MV-4-11 (cell line): ENCODE measurements around the gene REXO2.

Experiments used
- DNase-seq: peaks from one replicate; lab custom pipeline; 2025; lab: John Stamatoyannopoulos, UW

The REXO2 gene

DNA sequence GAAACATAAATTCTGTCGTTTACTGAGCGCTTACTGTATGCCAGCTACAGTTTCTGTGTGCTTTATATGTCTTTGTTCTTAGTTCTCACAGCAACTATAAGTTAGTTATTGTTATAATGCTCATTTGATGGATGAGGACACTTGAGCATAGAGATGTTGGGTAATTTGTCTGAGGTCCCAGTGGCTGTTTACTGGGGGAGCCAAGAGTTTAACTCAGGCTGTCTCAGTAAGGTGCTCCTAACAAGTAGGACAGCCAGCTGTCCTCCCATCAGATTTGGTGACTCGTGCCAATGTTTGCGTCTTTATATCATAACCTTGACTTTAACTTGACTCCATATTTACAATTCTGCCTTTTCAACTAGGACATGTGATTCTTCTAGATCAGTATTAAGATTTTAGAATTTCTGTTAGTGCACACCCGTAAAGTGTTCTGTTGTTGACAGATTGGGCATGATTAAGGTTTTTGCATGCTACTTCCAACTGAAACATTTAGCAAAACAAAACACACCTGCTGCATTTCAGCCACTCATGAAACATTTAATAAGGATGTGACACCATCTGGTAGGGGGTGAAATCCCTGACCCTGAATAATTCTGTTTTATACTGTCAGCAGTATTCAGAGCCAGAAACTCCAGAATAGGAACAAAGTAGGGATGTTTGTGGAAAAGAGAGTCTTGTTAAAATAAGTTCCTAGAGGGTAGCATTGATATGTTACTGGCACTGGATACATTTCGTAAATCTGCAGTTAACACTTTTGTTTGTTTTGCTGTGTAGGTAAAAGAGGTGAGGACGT is 1.9 kb downstream of the REXO2 start:
- DNase-seq: no peak

DNA sequence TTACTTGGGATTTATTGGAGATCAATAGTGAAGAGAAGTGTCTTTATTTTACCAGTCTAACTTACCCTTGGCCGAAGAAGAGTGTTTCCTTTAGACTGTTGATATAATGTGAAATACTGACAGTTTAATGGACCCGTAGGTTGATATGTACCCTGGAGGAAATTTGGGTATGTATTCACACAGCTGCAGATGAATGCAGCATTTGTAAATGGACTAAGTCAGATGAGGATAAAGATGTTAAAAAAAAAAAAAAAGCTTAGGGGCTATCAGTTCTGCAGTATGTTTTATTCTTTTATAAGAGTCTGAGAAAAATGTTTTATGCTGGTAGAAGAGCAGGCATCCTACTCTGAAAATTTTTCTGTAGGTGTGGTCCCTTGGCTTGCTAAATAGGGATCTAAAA is 2.7 kb downstream of the REXO2 start:
- DNase-seq: no peak

DNA sequence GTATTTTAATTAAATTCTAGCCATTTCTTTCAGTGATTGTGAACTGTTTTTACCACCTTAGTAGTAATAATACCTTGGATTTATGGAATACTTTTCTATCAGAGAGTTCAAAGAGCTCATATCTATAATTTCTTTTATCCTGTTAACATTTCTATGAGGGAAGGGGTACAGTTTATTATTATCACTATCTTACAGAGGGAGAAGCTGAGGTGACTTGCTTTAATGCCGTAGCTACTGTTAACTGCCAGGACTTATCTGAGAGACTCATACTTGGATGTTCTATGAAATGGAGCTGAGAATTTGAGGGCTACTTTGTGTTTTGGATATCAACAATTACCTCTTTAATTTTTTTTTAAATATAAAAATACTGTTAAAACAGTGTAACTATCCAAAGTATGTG is 3.3 kb downstream of the REXO2 start:
- no peak for DNase-seq

DNA sequence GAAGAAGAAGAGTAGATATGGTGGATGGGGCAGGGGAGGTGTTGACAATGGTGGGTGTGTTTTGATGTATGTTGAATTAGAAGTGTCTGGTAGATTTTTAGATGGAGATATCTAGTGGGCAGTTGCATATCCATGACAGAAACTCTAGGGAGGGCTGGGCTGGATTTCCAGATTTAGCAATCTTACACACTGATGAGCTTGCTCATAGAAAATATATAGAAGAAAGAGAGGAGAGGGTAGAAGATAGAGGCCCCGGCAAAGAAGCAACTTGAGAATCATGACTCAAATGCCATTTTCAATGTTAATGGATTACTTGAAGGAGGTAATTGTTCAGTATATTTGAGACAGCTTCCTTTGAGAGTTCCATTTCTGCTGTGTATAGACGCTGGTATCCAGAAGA is 8.2 kb downstream of the REXO2 start:
- no peak for DNase-seq

DNA sequence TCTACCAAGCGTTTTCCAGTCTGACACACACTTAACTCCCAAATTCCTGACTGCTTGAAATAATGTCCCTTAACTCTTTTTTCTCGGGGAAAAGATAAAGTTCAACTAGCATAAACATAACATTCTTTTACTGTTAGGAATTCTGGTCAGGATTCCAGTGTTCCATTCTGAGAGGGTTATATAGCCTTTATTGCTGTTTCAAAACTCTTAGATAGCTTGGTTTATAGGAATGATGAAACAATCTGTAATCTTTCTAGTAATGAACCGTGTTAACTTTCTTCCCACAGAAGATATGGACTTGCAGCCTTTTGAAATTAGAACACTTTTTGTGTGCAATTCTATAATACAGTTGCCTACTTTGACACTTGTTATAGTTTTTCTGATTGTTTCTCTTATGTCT is 8.6 kb downstream of the REXO2 start:
- DNase-seq: no peak

DNA sequence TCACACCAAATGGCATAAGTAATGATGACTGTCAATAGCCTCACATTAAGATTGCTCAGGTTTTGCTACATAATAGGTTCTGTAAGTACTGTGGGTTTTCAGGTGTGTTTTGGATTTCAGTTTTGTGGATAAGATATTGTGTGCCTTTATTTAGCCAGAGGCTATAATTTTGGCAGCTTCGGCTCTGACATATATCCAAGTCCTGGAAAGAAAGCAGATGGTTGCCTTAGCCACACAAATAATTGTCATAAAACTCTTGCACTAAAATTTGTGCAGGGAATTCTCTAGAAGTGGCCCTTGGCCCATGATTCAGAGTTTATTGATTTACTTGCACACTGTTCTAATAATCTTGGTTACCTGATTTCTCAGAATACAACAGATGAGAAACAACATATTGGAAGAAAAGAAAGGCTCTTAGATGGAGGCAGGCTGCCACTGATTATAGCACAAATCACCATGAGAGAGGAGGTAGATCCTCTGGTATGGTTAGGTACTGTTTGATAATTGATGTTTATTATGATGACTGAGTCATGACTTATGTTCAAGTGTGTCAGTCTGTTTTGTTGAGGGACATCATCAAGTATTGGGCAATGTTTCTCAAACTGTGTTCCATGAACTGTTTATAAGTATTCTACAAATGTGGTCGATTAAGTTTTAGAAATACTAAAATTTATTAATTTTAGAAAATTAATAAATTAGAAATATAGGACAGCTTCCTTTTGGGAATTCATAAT is 9.6 kb downstream of the REXO2 start:
- no peak for DNase-seq

DNA sequence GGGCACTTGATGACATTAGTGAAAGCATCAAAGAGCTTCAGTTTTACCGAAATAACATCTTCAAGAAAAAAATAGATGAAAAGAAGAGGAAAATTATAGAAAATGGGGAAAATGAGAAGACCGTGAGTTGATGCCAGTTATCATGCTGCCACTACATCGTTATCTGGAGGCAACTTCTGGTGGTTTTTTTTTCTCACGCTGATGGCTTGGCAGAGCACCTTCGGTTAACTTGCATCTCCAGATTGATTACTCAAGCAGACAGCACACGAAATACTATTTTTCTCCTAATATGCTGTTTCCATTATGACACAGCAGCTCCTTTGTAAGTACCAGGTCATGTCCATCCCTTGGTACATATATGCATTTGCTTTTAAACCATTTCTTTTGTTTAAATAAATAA is 10.6 kb downstream of the REXO2 start:
- DNase-seq: no peak

DNA sequence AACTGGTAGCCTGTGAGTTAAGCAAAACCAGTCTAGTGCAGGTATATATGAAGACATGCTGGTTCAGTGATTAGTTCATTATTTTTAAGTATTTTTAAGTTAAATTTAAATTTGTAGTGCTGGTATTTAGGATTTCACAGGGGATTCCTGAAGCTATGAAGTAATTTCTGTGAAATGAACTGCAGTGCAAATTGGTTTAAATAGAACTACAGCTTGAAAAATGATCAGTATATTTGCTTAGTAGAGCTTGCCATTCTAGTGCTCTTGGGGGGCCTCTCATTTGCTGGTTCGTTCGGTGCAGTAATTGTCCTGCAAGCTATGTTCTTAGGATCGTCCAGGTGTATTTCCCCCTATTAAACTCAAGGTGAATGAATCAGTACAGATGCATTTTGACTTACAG is 13.1 kb downstream of the REXO2 start:
- no peak for DNase-seq

DNA sequence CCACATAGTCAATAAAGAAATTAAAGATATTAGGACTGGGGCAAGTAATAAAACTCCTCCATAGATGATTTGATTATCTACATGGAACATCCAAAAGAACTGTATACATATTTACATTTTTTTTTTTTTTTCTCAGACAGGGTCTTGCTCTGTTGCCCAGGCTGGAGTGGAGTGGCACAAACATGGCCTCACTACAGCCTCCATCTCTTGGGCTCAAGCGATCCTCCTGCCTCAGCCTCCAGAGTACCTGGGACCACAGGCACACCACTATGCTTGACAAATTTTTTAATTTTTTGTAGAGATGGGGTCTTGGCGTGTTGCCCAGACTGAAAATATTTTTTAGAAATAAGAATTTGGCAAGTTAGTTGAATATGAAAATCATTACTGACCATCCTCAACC is 24.7 kb downstream of the REXO2 start:
- DNase-seq: no peak

DNA sequence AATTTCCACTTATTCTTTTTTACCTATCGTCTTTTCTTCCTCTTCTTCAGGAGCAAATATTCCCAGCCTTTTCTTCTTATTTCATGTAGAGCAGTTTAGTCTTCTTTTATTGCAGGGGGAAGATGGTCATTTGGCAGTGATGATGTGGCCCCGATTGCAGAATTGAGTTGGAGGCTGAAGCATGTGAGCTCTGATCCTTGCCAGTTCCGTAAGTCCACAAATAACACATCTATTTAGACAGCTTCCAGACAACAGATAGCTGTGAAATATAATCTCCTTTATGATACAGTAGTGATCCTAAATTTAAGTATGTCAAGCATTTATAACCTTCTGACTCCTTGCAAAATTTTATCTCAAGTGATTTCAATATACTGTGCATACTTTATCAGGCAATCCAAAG is 27.5 kb downstream of the REXO2 start:
- no peak for DNase-seq

DNA sequence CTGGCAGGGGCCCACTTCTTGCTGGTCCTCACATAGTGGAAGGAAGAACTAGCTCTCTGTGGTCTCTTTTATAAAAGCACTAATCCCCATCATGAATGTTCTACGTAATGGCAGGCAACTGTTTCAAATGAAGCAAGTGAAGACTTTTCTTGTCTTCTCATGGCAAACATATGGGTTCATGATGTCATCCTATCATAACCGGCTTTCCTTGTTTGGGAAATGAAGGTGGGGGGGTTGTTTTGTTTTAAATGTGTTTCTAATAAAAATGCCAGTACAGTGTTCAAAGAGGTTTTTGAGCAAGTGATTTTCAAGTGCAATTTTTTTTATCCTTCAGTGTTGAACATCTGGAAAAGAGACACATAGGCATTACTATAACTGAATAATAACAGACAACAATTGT is 33.4 kb downstream of the REXO2 start:
- DNase-seq: no peak

DNA sequence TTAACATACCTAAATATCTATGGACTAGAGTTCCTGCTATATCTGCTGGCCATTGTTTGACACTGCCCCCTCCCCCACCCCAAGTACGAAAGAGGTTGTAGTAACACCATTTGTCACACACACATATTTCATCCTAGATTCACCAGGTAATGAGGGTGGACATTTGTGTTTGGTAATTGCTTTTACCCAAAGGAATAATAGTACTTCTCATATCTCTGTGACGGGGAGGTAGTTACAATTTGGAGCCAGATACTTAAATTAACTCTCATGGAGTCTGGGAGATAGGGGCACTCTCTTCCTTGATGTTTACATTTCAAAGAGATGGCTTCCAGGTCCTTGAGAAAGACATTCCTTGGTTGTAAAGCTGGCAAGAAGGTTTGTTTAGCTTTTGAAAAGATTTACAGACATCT is 38.7 kb downstream of the REXO2 start:
- DNase-seq: no peak

DNA sequence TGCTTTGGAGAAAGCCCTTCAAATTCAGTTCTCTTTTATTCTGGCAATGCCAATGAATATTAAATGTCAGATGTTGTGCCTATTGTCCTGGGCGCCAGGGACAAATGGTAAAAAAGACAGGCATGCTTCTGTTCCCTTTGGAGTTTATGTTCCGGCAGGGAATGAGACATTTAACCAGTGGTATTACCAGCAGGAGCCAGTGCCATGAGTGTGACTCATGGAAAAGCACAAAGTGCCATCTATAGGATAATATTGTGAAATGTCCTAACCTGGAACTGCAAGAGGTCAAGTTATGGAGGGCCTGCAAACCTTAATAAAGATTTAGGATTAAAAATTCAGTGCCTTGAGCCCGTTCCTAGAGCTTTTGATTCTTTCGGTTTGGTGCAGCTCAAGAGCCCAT is 39.5 kb downstream of the REXO2 start:
- DNase-seq: no peak

DNA sequence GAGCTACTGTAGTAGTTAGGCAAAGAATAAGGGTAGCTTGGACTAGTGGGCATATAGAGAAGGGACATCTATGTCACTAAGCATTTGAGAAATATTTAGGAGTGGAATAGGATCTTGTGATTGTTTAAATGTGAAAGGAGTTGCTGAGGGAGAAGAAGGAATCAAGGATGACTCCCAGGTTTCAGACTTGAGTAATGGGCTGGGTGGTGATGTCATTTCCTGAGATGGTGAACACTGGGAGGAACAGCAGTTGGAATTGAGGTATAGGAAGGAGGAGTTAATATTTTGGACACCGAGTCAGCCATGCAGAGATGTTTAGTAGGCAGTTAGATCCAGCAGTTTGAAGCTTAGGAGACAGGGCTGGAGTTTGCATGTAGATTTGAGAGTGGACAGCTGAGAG is 40.1 kb downstream of the REXO2 start:
- no peak for DNase-seq

DNA sequence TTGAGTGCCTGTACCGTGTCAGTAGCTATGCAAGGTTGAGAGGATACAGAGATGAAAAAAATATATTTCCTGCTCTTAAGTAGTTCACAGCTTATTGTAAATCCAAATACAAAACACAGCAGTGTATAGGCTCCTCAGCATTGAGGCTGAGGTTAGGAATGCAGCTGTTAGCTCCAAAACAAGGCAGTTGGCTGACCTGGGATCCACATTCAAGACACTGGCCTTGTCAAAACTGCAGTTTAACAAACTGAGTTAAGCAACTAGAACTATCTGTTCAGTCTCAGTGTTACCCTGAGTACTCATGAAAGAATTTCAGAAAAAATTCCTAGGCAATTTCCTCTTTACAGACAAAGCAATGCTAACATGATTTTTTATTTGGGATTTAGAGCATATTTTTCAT is 42.8 kb downstream of the REXO2 start:
- DNase-seq: no peak

DNA sequence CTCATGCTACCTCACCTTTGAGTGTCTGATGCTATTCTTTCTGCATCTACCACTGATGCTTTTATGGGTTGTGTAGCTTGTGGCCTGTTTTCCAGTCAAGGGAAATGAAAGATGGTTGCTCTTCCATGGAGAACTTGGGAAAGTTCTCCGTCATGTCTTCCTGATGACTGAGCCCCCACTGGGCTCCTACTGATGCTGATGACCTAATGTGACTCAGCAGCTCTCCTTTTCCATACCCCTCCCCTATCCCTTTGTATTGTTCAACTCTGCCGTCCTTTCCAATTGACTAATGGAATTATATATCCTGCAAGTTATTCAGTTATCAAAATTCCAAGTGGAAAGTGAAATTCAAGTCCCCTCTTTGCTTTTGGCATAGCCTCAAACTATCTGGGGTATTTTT is 44.7 kb downstream of the REXO2 start:
- no peak for DNase-seq

DNA sequence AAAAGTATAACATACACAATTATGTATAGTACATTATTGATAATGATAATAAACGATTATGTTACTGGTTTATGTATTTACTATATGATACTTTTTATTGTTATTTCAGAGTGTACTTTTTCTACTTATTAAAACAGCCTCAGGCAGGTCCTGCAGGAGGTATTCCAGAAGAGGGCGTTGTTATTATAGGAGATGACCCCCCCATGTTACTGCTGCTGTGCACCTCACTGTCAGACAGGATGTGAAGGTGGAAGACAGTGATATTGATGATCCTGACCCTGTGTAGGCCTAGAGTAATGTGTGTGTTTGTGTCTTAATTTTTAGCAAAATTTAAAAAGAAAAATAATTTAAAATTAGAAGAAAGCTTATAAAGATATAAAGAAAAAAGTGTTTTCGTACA is 57.6 kb downstream of the REXO2 start:
- no peak for DNase-seq

DNA sequence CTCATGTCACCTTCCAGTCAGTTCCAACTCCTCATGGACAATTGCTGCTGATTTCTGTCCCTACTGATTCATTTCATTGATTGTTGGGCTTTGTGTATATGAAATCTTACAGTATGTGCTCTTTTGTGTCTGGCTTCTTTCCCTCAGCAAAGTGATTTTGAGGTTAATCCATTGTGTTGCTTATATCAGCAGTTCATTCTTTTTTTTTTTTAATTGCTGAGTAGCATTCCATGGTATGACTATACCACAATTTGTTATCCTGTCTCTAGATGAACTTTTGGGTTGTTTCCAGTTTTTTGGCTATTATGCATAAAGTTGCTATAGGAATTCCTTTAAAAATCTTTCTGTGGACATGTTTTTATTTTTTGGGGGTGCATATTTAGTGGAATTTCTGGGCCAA is 60.5 kb downstream of the REXO2 start:
- DNase-seq: no peak
